GM21723 (cell line): ENCODE measurements around the gene NUDC.

Experiments
- ATAC-seq: cut with Tn5 transposase; IDR thresholded peaks from one replicate; pipeline ENCODE4 v1.9.1; 2021; ENCODE audit warnings: mild to moderate bottlenecking, moderate library complexity; ENCODE audit not compliant: unreplicated experiment

NUDC gene

GRCh38 chr1:26950602-26951001, 29.1 kb downstream of the NUDC start:
- ATAC-seq, result no peak

DNA sequence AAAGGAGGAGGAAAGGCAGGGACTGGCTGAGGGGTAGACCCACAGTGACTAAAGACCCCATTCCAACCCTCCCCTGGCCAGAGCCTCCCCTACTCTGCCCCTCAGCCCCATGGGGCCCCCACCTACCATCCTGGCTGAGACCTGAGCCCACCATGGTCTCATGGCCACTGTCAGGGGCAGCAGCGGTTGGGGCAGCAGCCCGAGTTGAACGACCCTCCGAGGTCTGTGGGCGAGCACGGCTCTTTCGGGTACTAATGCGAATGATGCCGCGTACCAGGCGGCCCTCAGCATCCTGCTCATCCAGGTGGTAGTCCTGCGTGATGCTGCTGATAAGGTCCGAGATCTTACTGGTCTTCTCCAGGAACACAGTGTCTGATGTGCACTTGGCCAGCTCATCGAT, 29.7 kb downstream of the NUDC start:
- no peak for ATAC-seq

DNA sequence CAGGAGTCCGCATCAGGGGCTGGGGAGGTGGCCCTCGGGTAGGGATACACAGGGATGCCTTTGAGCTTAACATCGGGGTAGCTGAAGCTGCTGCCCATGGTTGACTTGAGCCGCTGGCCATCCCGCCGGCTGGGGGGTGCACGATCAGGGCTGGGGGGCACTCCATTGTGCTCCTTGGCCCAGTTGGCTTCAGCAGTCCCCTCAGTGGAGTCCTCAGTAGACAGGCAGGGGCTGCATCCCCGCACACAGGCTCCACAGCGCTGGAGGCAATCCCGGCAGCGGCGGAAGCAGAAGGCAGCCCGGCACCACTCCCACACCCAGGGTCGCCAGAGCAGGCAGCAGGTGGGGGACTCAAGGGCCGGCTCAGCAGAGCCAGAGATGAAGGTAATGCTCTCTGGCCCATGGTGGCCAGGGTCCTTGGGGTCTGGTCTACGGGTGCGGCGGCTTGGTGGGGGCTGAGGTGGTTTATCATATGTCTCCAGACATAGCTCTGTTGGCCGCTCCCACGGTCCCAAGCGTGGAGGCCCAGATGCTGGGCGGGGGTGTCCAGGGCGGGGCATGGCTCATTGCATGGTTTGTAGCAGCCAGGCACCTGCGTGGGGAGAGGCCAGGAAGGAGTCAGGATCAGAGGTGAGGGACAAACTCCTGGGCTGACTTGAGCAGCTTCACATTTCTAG, 30.4 kb downstream of the NUDC start:
- no peak for ATAC-seq

DNA sequence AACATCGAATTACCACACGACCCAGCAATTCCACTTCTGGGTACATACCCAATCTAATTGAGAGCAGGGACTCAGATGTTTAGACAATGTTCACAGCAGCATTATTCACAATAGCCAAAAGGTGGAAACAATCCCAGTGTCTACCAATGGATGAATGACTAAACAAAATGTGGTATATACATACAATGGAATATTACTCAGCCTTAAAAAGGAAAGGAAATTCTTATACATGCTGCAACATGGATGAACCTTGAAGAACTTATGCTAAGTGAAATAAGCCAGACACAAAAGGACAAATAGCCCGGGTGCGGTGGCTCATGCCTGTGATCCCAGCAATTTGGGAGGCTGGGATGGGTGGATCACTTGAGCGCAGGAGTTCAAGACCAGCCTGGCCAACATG, 31.8 kb downstream of the NUDC start:
- no peak for ATAC-seq

- no peak for ATAC-seq
These were observed 34.8 kb downstream of the NUDC start for GRCh38 chr1:26956321-26956720.

DNA sequence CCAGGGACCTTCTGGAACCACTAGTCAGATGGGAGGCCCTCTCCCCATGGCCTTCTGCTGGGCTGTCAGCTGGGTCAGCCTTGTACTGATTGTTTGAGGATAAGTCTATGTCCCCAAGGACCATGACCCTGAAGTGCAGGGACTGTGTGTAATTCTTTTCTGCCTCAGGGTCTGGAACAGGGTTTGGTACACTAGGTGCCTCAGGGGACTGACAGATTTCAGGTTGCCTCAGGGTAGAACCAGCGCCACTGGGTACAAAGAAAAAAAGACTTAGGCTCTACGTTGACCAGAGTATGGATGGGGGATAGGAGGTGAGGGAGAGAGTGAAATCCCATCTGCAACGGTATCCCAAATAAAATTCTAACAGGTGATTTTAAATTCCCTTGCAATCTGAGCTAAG, 35.8 kb downstream of the NUDC start:
- no peak for ATAC-seq

- ATAC-seq, result no peak
These were observed 37.7 kb downstream of the NUDC start for GRCh38 chr1:26959270-26959669.

- ATAC-seq, result no peak
These were observed 38.4 kb downstream of the NUDC start, which contains the start of gene KDF1 for GRCh38 chr1:26959722-26960624. TSS of gene KDF1 (minus strand) at chr1:26960468. CDS start at chr1:26952380, 8,088 bp downstream.

GRCh38 chr1:26960625-26960966, 39.1 kb downstream of the NUDC start:
- no peak for ATAC-seq

GRCh38 chr1:26961826-26962225, 40.3 kb downstream of the NUDC start:
- ATAC-seq, result no peak

DNA sequence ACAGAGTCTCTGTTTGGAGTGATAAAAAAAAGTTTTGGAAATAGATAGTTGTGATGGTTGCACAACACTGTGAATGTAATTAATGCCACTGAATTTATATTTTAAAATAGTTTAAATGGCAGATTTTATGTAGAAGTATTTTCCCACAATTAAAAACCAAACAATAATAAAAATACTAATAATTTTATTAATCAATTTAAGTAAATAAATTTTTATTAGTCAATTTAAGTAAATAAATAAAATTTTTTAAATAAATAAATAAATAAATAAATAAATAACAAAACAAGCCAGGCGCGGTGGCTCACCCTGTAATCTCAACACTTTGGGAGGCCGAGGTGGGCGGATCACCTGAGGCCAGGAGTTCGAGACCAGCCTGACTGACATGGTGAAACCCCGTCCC, 43.7 kb downstream of the NUDC start:
- no peak for ATAC-seq

GRCh38 chr1:26965628-26966027, 44.1 kb downstream of the NUDC start:
- ATAC-seq, result no peak

GRCh38 chr1:26970810-26971209, 49.3 kb downstream of the NUDC start:
- ATAC-seq, result no peak

GRCh38 chr1:26971590-26971989, 50.0 kb downstream of the NUDC start:
- ATAC-seq, result no peak

DNA sequence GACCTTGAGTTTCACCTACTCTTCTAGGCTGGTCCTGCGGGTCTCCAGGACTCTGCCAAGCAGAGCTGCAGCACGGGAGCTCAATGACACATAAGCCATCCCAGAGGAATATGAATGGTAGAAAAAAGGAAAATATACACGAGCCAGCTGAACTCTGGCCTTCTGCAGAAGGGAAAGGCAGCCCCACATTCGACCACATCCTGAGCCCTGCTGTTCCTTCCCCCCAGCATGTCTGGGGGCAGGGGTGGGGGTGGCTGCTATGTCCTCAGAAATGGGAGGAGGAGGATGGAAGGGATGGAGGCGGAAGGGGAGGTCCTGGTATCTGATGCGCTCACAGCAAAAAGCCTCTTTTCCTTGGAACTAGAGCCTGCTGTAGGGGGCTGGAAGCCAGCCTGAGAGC, 50.8 kb downstream of the NUDC start:
- no peak for ATAC-seq

DNA sequence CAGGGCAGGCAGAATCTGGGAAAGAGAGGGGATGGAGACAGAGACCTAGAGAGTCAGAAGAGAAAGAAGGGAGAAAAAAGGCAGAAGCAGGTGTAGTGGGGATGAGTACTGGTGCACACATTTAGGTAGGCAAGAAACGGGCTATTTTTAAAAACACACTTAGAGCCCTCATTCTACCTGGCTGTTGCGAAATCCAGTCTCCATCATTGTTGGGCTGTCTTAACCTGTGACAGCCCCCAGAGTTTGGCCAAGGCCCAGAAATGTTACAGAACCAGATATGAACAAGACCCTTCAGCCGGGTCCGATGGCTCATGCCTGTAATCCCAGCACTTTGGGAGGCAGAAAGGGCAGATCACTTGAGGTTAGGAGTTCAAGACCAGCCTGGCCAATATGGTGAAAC, 51.3 kb downstream of the NUDC start:
- no peak for ATAC-seq

GRCh38 chr1:26976621-26977510, 55.3 kb downstream of the NUDC start:
- ATAC-seq, result no peak

DNA sequence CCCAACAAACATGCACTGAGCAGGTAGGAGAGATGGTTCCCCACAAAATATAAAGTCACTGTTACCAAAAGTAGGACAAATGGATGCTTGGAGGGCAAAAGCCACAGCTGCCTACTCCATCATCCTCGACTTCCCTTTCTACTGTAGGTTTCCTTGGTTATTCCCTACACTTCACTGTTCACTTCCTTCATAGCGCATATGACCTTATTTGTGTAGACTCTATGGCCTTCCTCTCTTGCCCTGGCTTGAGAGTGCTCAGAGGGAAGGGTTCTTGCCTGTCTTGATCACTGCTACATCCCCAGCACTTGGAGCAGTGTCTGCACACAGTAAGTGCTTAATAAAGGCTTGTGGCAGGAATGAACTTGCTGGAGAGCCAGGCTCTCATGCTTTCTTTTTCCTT, 57.4 kb downstream of the NUDC start:
- ATAC-seq, result no peak

- ATAC-seq, result no peak
These were observed 59.8 kb downstream of the NUDC start for GRCh38 chr1:26981146-26981846.

- no peak for ATAC-seq
These were observed 62.3 kb downstream of the NUDC start for GRCh38 chr1:26983863-26984262.

DNA sequence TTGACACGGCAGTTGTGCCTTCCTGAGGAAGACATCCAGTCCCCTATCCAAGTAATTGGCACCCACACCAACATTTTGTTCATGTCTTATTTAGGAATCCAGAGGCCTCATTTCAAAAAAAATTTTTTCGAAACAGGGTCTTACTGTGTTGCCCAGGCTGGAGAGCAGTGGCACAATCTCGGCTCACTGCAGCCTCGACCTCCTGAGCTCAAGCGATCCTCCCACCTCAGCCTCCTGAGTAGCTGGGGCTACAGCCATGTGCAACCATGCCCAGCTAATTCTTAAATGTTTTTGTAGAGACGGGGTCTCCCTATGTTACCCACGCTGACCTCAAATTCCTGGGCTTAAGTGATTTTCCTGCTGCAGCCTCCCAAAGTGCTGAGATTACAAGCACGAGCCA, 62.7 kb downstream of the NUDC start:
- no peak for ATAC-seq
